ENCODE results near the gene ZGPAT.

- TF ChIP-seq CTCF (IDR thresholded peaks at IDR 0.05; ENCODE audit: low read depth, low read length) (no peak), MAX (IDR thresholded peaks at IDR 0.05; ENCODE audit: low read depth, low read length) (no peak), POLR2A (IDR thresholded peaks at IDR 0.05; ENCODE audit: extremely low read depth, insufficient read length) (no peak), MYC (IDR thresholded peaks at IDR 0.05; ENCODE audit: low read depth, low read length) (no peak)
Measured at GRCh38 chr20:63777614-63778013, 69.8 kb downstream of the ZGPAT start.
